H1 (cell line): ENCODE data around the gene ISG20L2. TPM values are rescaled to one million over a fixed set of nuclear protein-coding genes. Genes with fewer than 3 reads are reported as not detected.

Experiments used
- CTCF ChIA-PET: fragments of 300-600 bp; sonication (Branson Sonifier 250); formaldehyde crosslinking; loops from one replicate; lab custom pipeline; 2021; ENCODE audit not compliant: partially characterized antibody; lab: Charles Lee
- POLR2A ChIA-PET: fragments of 300-600 bp; sonication (Branson Sonifier 250); formaldehyde crosslinking; loops from one replicate; lab custom pipeline; 2021; ENCODE audit warnings: inconsistent platforms; ENCODE audit not compliant: partially characterized antibody; lab: Charles Lee
- DNase-seq, 2 experiments: peaks; one replicate each; pipeline versions ENCODE4 v3.0.0 to v3.0.0-alpha.2; 2010 to 2022; ENCODE audit warnings: low spot score in 2 of 2, low read depth in 1 of 2, mixed read lengths in 1 of 2
- FAIRE-seq: peaks from 2 replicates; lab custom pipeline; 2011; peaks lifted over from hg19 to GRCh38; lab: Jason Lieb, UNC
- H2AFZ ChIP-seq: 2 replicates; pipeline ENCODE4 v1.8.1; 2012; ENCODE audit warnings: low read length, inconsistent platforms
- H2AK5ac ChIP-seq: 2 replicates; pipeline ENCODE4 v1.6.1; 2013; ENCODE audit warnings: low read depth, low read length
- H2BK120ac ChIP-seq: replicated peaks from 2 replicates; pipeline ENCODE3; 2013; ENCODE audit warnings: low read depth, low read length, inconsistent platforms
- H2BK12ac ChIP-seq: 2 replicates; pipeline ENCODE4 v1.6.1; 2013; ENCODE audit warnings: low read depth, low read length
- H2BK15ac ChIP-seq: 2 replicates; pipeline ENCODE4 v1.6.1; 2013; ENCODE audit warnings: low read length
- H2BK20ac ChIP-seq: 2 replicates; pipeline ENCODE4 v1.6.1; 2013; ENCODE audit warnings: low read length
- H2BK5ac ChIP-seq: 2 replicates; pipeline ENCODE4 v1.6.1; 2013; ENCODE audit warnings: low read depth, low read length
- H3K14ac ChIP-seq: 2 replicates; pipeline ENCODE4 v1.6.1; 2013; ENCODE audit warnings: inconsistent platforms; ENCODE audit not compliant: insufficient read length
- H3K18ac ChIP-seq: 2 replicates; pipeline ENCODE4 v1.6.1; 2013; ENCODE audit warnings: low read length; ENCODE audit errors: extremely low read depth
- H3K23ac ChIP-seq: 2 replicates; pipeline ENCODE4 v1.6.1; 2013; ENCODE audit warnings: inconsistent platforms; ENCODE audit not compliant: insufficient read length
- H3K23me2 ChIP-seq: 2 replicates; pipeline ENCODE4 v1.6.1; 2013; ENCODE audit warnings: low read depth, low read length
- H3K27ac ChIP-seq: 2 replicates; pipeline ENCODE4 v1.6.1; 2011; ENCODE audit warnings: low read depth, low read length, inconsistent platforms
- H3K27me3 ChIP-seq, 4 experiments: replicated peaks in 1 of 4; 1 replicate in 1 of 4; 2 replicates in 3 of 4; pipeline versions ENCODE4 v1.6.1 to v1.8.1; 2011 to 2013; ENCODE audit warnings: low read length in 3 of 4, mild to moderate bottlenecking in 3 of 4, inconsistent platforms in 2 of 4, mixed read lengths in 2 of 4, moderate library complexity in 1 of 4; ENCODE audit not compliant: control insufficient read depth in 3 of 4, insufficient read depth in 3 of 4; ENCODE audit errors: extremely low read depth in 1 of 4
- H3K36me3 ChIP-seq, 4 experiments: 2 replicates each; pipeline versions ENCODE4 v1.6.1 to v1.8.1; 2011 to 2013; ENCODE audit warnings: mild to moderate bottlenecking in 4 of 4, low read length in 3 of 4, moderate library complexity in 2 of 4, control low read depth in 1 of 4, inconsistent platforms in 1 of 4; ENCODE audit not compliant: insufficient read depth in 4 of 4, control insufficient read depth in 2 of 4
- H3K4ac ChIP-seq: replicated peaks from 2 replicates; pipeline ENCODE3; 2013; ENCODE audit warnings: low read length, low read depth, mixed read lengths, inconsistent platforms; ENCODE audit not compliant: insufficient read length
- H3K4me1 ChIP-seq, 4 experiments: replicated peaks in 1 of 4; 1 replicate in 1 of 4; 2 replicates in 3 of 4; pipeline versions ENCODE4 v1.6.1 to v1.8.1; 2011 to 2013; ENCODE audit warnings: low read length in 3 of 4, inconsistent platforms in 2 of 4, mixed read lengths in 1 of 4; ENCODE audit not compliant: insufficient read depth in 4 of 4, control insufficient read depth in 3 of 4
- H3K4me2 ChIP-seq, 2 experiments: 2 replicates each; pipeline versions ENCODE4 v1.6.1 to v1.8.1; 2011 to 2013; ENCODE audit warnings: low read depth in 2 of 2, low read length in 2 of 2, control low read depth in 1 of 2, inconsistent platforms in 1 of 2, mild to moderate bottlenecking in 1 of 2; ENCODE audit not compliant: insufficient read depth in 1 of 2
- H3K4me3 ChIP-seq, 4 experiments: fragments of 200-600, 300-600 bp in 1 of 4; sonication (generic), shearing (Covaris generic), sonication (Bioruptor Twin) in 1 of 4; 2 replicates each; pipeline versions ENCODE4 v1.5.1 to v1.8.1; 2011 to 2016; ENCODE audit warnings: low read length in 4 of 4, low read depth in 3 of 4, control low read depth in 2 of 4, inconsistent platforms in 2 of 4, mild to moderate bottlenecking in 2 of 4, mixed read lengths in 1 of 4, moderate library complexity in 1 of 4; ENCODE audit not compliant: insufficient read depth in 2 of 4; ENCODE audit errors: extremely low read depth in 1 of 4
- H3K56ac ChIP-seq: replicated peaks from 2 replicates; pipeline ENCODE3; 2013; ENCODE audit warnings: low read depth, mild to moderate bottlenecking, mixed read lengths, low read length, inconsistent platforms; ENCODE audit not compliant: insufficient read length
- H3K79me1 ChIP-seq: 2 replicates; pipeline ENCODE4 v1.6.1; 2013; ENCODE audit warnings: low read depth, low read length, control low read depth
- H3K79me2 ChIP-seq, 2 experiments: 2 replicates each; pipeline versions ENCODE4 v1.6.1 to v1.8.1; 2012 to 2013; ENCODE audit warnings: low read length in 2 of 2, mild to moderate bottlenecking in 2 of 2, inconsistent platforms in 1 of 2; ENCODE audit not compliant: insufficient read depth in 2 of 2, control insufficient read depth in 1 of 2
- H3K9ac ChIP-seq, 4 experiments: replicated peaks in 1 of 4; 1 replicate in 1 of 4; 2 replicates in 3 of 4; pipeline versions ENCODE4 v1.6.1 to v1.8.1; 2011 to 2013; ENCODE audit warnings: low read depth in 3 of 4, low read length in 3 of 4, control low read depth in 2 of 4, mild to moderate bottlenecking in 2 of 4, moderate library complexity in 2 of 4, inconsistent platforms in 1 of 4; ENCODE audit errors: extremely low read depth in 1 of 4
- H3K9me3 ChIP-seq, 2 experiments: 2 replicates each; pipeline versions ENCODE4 v1.6.1 to v1.8.1; 2012 to 2013; ENCODE audit warnings: mild to moderate bottlenecking in 2 of 2, moderate library complexity in 2 of 2, control low read depth in 1 of 2, inconsistent platforms in 1 of 2, low read depth in 1 of 2, low read length in 1 of 2, mixed read lengths in 1 of 2; ENCODE audit not compliant: insufficient read depth in 2 of 2
- H4K20me1 ChIP-seq, 2 experiments: replicated peaks in 1 of 2; 2 replicates each; pipeline versions ENCODE3 to v1.8.1; 2011 to 2013; ENCODE audit warnings: inconsistent platforms in 2 of 2, low read length in 2 of 2, mild to moderate bottlenecking in 1 of 2; ENCODE audit not compliant: insufficient read depth in 2 of 2, control insufficient read depth in 1 of 2
- H4K5ac ChIP-seq: 2 replicates; pipeline ENCODE4 v1.6.1; 2013; ENCODE audit warnings: low read length, low read depth, mixed read lengths, inconsistent platforms; ENCODE audit not compliant: insufficient read length
- H4K8ac ChIP-seq: 2 replicates; pipeline ENCODE4 v1.8.0; 2013; ENCODE audit warnings: mild to moderate bottlenecking, moderate library complexity, low read length, inconsistent platforms; ENCODE audit not compliant: insufficient read depth; ENCODE audit errors: extremely low read depth
- H4K91ac ChIP-seq: replicated peaks from 2 replicates; pipeline ENCODE3; 2013; ENCODE audit warnings: low read length, mixed read lengths, inconsistent platforms; ENCODE audit not compliant: insufficient read length
- FOSL1 ChIP-seq: IDR thresholded peaks from 2 replicates; pipeline ENCODE4 v1.6.1; 2011; ENCODE audit warnings: mild to moderate bottlenecking, low read depth, low read length, moderate library complexity; ENCODE audit not compliant: insufficient read depth
- GABPA ChIP-seq: IDR thresholded peaks from 2 replicates; pipeline ENCODE4 v1.6.1; 2011; ENCODE audit warnings: mild to moderate bottlenecking, low read length, moderate library complexity, borderline replicate concordance; ENCODE audit not compliant: insufficient read depth
- HDAC2 ChIP-seq, 2 experiments: fragments of 300-600 bp in 1 of 2; sonication (generic) in 1 of 2; IDR thresholded peaks; 2 replicates each; pipeline ENCODE4 v1.6.1; 2011 to 2012; ENCODE audit warnings: low read depth in 2 of 2, low read length in 2 of 2, mild to moderate bottlenecking in 2 of 2, moderate library complexity in 2 of 2, borderline replicate concordance in 1 of 2, inconsistent platforms in 1 of 2
- KDM4A ChIP-seq: IDR thresholded peaks from one replicate; pipeline ENCODE4 v1.7.1; 2012; ENCODE audit warnings: low read depth, mild to moderate bottlenecking, moderate library complexity, low read length, inconsistent platforms; ENCODE audit not compliant: severe bottlenecking
- KDM5A ChIP-seq: fragments of 200-600 bp; IDR thresholded peaks from 2 replicates; pipeline ENCODE4 v1.7.1; 2012; ENCODE audit warnings: mild to moderate bottlenecking, low read length, inconsistent platforms, mixed read lengths
- POLR2AphosphoS5 ChIP-seq: IDR thresholded peaks from 2 replicates; pipeline ENCODE4 v1.6.1; 2011; ENCODE audit warnings: low read depth, low read length
- POU5F1 ChIP-seq: IDR thresholded peaks from 2 replicates; pipeline ENCODE4 v1.6.1; 2011; ENCODE audit warnings: low read depth, mild to moderate bottlenecking, low read length, moderate library complexity
- SP4 ChIP-seq: IDR thresholded peaks from 2 replicates; pipeline ENCODE4 v1.6.1; 2012; ENCODE audit warnings: low read length, inconsistent platforms
- SRF ChIP-seq: IDR thresholded peaks from 2 replicates; pipeline ENCODE4 v1.6.1; 2011; ENCODE audit warnings: mild to moderate bottlenecking, low read depth, low read length, moderate library complexity
- WGBS, 2 experiments: shearing (Covaris generic) in 1 of 2; methylation state at CpG; one replicate each; pipeline versions ENCODE4 v1.1.6 to v1.1.7; 2013 to 2015; ENCODE audit warnings: low lambda C conversion rate in 2 of 2, mixed read lengths in 2 of 2, inconsistent platforms in 1 of 2, low coverage in 1 of 2, missing lambda C conversion rate in 1 of 2; ENCODE audit not compliant: insufficient replicate concordance in 2 of 2, insufficient coverage in 1 of 2, insufficient read length in 1 of 2; ENCODE audit errors: extremely low coverage in 1 of 2, missing lambda C conversion rate in 1 of 2; 5-methylcytosine and 5-hydroxymethylcytosine counted together
- polyA plus RNA-seq, 7 experiments: library from polyadenylated mRNA; depleted of rRNA in 3 of 7; stranded (reverse) in 5 of 7; unstranded in 2 of 7; fragments of >200 nt in 5 of 7; fragments of 200-250 nt in 2 of 7; gene quantifications; 1 replicate in 5 of 7; 2 replicates in 1 of 7; 4 replicates in 1 of 7; pipeline versions ENCODE4 v1.2.1 to v1.2.3, GENCODE V29; 2011 to 2013; ENCODE audit warnings: missing spikeins in 2 of 7, mixed read lengths in 2 of 7
- total RNA-seq: library from RNA; stranded (reverse); fragmentation: NEBNext Ultra II Directional; extraction: Animal tissue kit (Norgen Biotek cat#: 25700); gene quantifications from 2 replicates; pipeline ENCODE4 v1.2.1, GENCODE V29; 2021

Gene ISG20L2
- total and polyA plus RNA-seq, 2 of the 8 experiments (the other 6 are each of a cell fraction or from before 2014, with no cell fraction given), result 47.5 to 53.0 TPM

DNA sequence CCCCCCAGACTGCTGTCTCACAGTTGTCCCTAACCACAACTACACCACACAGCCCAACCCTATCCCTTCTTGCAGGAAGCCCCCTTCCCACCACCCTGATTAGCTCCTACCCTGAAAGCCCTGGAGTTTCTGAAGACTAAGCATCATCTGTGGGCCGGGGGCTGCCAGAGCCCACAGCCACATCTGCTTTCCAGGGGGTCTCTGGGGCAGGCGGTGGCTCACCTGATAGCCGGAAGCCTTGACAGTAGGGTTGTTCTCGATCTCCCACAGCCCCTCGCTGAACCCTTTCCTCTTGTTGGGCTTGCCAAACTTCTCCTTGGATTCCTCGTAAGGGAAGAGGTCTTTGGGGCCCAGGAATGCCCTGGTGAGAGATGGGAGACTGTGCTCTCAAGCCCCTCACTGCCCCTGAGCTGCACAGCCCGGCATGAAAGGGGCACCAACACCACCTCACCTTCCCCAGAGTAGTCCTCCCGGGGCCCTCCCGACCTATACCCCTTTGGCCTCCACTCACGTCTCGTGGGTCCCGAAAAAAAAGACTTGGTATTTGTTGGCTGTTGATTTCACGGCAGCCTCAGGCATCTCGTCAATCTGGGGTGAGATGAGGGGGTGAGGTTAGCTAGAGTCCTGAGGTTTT, 16.3 kb upstream of the ISG20L2 start:
- Histone ChIP-seq H4K20me1 (peaks cover 0 to 3% of the 10 kb centered on the region in 2 experiments), H3K4me1 (peaks cover 31 to 45% (median 34%) of the 10 kb centered on the region in 4 experiments), H2AFZ (no peak overlapping the region), H3K9ac (no peak overlapping the region; a peak in 2 of 7 replicates), H3K14ac (no peak overlapping the region), H3K79me2 (peaks cover 24 to 51% of the 10 kb centered on the region in 2 experiments), H4K91ac (no peak overlapping the region), H3K23ac (no peak overlapping the region), H3K79me1 (peaks cover 13% of the 10 kb centered on the region), H3K56ac (no peak overlapping the region), H4K5ac (no peak overlapping the region), H3K4me3 (no peak overlapping the region), H3K27me3 (no peaks in the 10 kb centered on the region), H2BK15ac (no peak overlapping the region), H3K4me2 (no peak overlapping the region), H4K8ac (no peak overlapping the region), H3K27ac (peak overlapping the region; percentile 35; the same call in 1 of the 2 replicates), H2BK12ac (no peak overlapping the region), H3K18ac (no peak overlapping the region), H3K4ac (no peak overlapping the region), H3K23me2 (peaks cover 10% of the 10 kb centered on the region), H2AK5ac (no peak overlapping the region), H3K9me3 (no peaks in the 10 kb centered on the region), H2BK5ac (0 out of 2 replicates have a peak overlapping the region, but pooled peaks have one; percentile 18), H2BK20ac (no peak overlapping the region), H2BK120ac (no peak overlapping the region), H3K36me3 (peaks cover 13 to 33% (median 14%) of the 10 kb centered on the region in 4 experiments; a peak in 6 of 8 replicates)
- ChIA-PET POLR2A (interaction anchor here (0.7 to 10.7 kb wide), 3 partner anchors 14 to 109 kb away, joined by 3 to 214 read pairs (median 3); partner anchors contain the start of genes ISG20L2 and METTL25B), CTCF (interaction anchor here (1.1 to 6.6 kb wide), 4 partner anchors 18 to 55 kb away, joined by 3 to 76 read pairs (median 14); partner anchors contain the start of genes ISG20L2, METTL25B and PRCC)
- no peak for TF ChIP-seq KDM5A
- TF ChIP-seq KDM4A, result no peak
- TF ChIP-seq HDAC2 (IDR thresholded peaks at IDR 0.05; ENCODE audit: borderline replicate concordance in 1 of 2, low read depth in 2 of 2, low read length in 2 of 2), result no peak
- TF ChIP-seq SRF, result no peak
- TF ChIP-seq GABPA, result no peak
- TF ChIP-seq SP4, result no peak
- TF ChIP-seq POU5F1, result no peak
- TF ChIP-seq POLR2AphosphoS5, result no peak
- no peak for TF ChIP-seq FOSL1
- FAIRE-seq (no peak), DNase-seq (no peak)
- WGBS, 2 experiments, result 94% methylated on average over 14 of the region's 14 CpGs; no CpG with 5 or more reads in 1 of the 2 experiments
